H4 (cell line): ENCODE measurements around the gene CHURC1. TPM values are rescaled to one million over a fixed set of nuclear protein-coding genes. Genes with fewer than 3 reads are reported as not detected.
"Not testable (repeated sequence)": the region's sequence is repeated elsewhere in the genome, so short reads cannot be mapped to it uniquely, and the experiment has no call there.

Experiments used
- DNase-seq: peaks from one replicate; pipeline ENCODE4 v3.0.0-alpha.2; 2015; ENCODE audit warnings: low spot score
- total RNA-seq: library from RNA; depleted of rRNA; stranded (reverse); fragments of >200 nt; shearing (Covaris generic); gene quantifications from 2 replicates; pipeline ENCODE4 v1.2.3, GENCODE V29; 2014

CHURC1 gene
- total RNA-seq, 1 experiment from 2014 or later, result 92.5 TPM

GRCh38 chr14:64910847-64911495, 3.3 kb upstream of the CHURC1 start:
- DNase-seq, result peak; percentile 14

GRCh38 chr14:64912261-64912660, 2.0 kb upstream of the CHURC1 start:
- DNase-seq, result no peak

GRCh38 chr14:64913477-64913876, 778 bp upstream of the CHURC1 start:
- not testable (repeated sequence) for DNase-seq

GRCh38 chr14:64915029-64915424, 772 bp downstream of the CHURC1 start:
- DNase-seq, result no peak

- DNase-seq, result no peak
Observed at GRCh38 chr14:64915797-64916196, 1.5 kb downstream of the CHURC1 start.

GRCh38 chr14:64918216-64918615, 4.0 kb downstream of the CHURC1 start:
- DNase-seq, result no peak

- DNase-seq, result no peak
Observed at GRCh38 chr14:64919215-64919614, 5.0 kb downstream of the CHURC1 start.

GRCh38 chr14:64919618-64920017, 5.4 kb downstream of the CHURC1 start:
- no peak for DNase-seq

GRCh38 chr14:64920465-64920864, 6.2 kb downstream of the CHURC1 start:
- DNase-seq, result no peak

- no peak for DNase-seq
Observed at GRCh38 chr14:64923015-64923414, 8.8 kb downstream of the CHURC1 start.

- DNase-seq, result no peak
Observed at GRCh38 chr14:64926398-64926995, 12.2 kb downstream of the CHURC1 start.

- DNase-seq, result no peak
Observed at GRCh38 chr14:64927031-64927430, 12.8 kb downstream of the CHURC1 start.

- DNase-seq, result no peak
Observed at GRCh38 chr14:64928239-64929013, 14.2 kb downstream of the CHURC1 start.

- DNase-seq, result no peak
Observed at GRCh38 chr14:64929014-64929359, 14.7 kb downstream of the CHURC1 start.

- DNase-seq, result no peak
Observed at GRCh38 chr14:64930085-64930843, 16.0 kb downstream of the CHURC1 start.

- no peak for DNase-seq
Observed at GRCh38 chr14:64931123-64931522, 16.9 kb downstream of the CHURC1 start.

- DNase-seq, result no peak
Observed at GRCh38 chr14:64932231-64932630, 18.0 kb downstream of the CHURC1 start.

GRCh38 chr14:64934338-64934929, 20.2 kb downstream of the CHURC1 start:
- no peak for DNase-seq

- no peak for DNase-seq
Observed at GRCh38 chr14:64935508-64935907, 21.3 kb downstream of the CHURC1 start.

- no peak for DNase-seq
Observed at GRCh38 chr14:64937171-64937820, 23.0 kb downstream of the CHURC1 start.

- DNase-seq, result no peak
Observed at GRCh38 chr14:64937821-64938193, 23.6 kb downstream of the CHURC1 start.
